Dermis blood vessel endothelial cell (primary cell): Measurements from ENCODE around the gene FAM219B. TPM values are rescaled to one million over a fixed set of nuclear protein-coding genes. Genes with fewer than 3 reads are reported as not detected.

Source experiments
- DNase-seq: peaks from one replicate; pipeline ENCODE4 v3.0.0; 2010
- total RNA-seq: library from RNA; depleted of rRNA; stranded (reverse); fragments of >200 nt; gene quantifications from 2 replicates; pipeline ENCODE4 v1.2.3, GENCODE V29; 2014

FAM219B gene
- total RNA-seq, 1 donor from 2014 or later: 57.0 TPM

- no peak for DNase-seq
These were observed 34.0 kb downstream of the FAM219B start for GRCh38 chr15:74872702-74873035.

- DNase-seq: peak; percentile 28
These were observed 36.0 kb downstream of the FAM219B start for GRCh38 chr15:74870436-74871215.

- peak; percentile 64 for DNase-seq
These were observed 36.8 kb downstream of the FAM219B start for GRCh38 chr15:74869726-74870407.

GRCh38 chr15:74869372-74869725, 37.3 kb downstream of the FAM219B start:
- no peak for DNase-seq

GRCh38 chr15:74868059-74868458, 38.6 kb downstream of the FAM219B start:
- peak; percentile 59 for DNase-seq

- DNase-seq: no peak
These were observed 39.1 kb downstream of the FAM219B start for GRCh38 chr15:74867466-74868038.

- peak; percentile 32 for DNase-seq
These were observed 40.6 kb downstream of the FAM219B start for GRCh38 chr15:74866090-74866489.

GRCh38 chr15:74865316-74865715, 41.3 kb downstream of the FAM219B start:
- DNase-seq: no peak

GRCh38 chr15:74864296-74864695, 42.4 kb downstream of the FAM219B start:
- no peak for DNase-seq

GRCh38 chr15:74863239-74864056, 43.2 kb downstream of the FAM219B start:
- peak; percentile 44 for DNase-seq

GRCh38 chr15:74858369-74858740, 48.3 kb downstream of the FAM219B start:
- DNase-seq: no peak

GRCh38 chr15:74857671-74858368, 48.8 kb downstream of the FAM219B start:
- DNase-seq: no peak

GRCh38 chr15:74857082-74857655, 49.5 kb downstream of the FAM219B start:
- DNase-seq: no peak

- no peak for DNase-seq
These were observed 50.1 kb downstream of the FAM219B start for GRCh38 chr15:74856537-74856936.

GRCh38 chr15:74855857-74856256, 50.8 kb downstream of the FAM219B start:
- no peak for DNase-seq

- no peak for DNase-seq
These were observed 52.1 kb downstream of the FAM219B start for GRCh38 chr15:74854453-74855022.

GRCh38 chr15:74851960-74852359, 54.7 kb downstream of the FAM219B start:
- no peak for DNase-seq

GRCh38 chr15:74850393-74850792, 56.3 kb downstream of the FAM219B start:
- DNase-seq: no peak
